Measurements from ENCODE around the gene ORC6.

The ORC6 gene

DNA sequence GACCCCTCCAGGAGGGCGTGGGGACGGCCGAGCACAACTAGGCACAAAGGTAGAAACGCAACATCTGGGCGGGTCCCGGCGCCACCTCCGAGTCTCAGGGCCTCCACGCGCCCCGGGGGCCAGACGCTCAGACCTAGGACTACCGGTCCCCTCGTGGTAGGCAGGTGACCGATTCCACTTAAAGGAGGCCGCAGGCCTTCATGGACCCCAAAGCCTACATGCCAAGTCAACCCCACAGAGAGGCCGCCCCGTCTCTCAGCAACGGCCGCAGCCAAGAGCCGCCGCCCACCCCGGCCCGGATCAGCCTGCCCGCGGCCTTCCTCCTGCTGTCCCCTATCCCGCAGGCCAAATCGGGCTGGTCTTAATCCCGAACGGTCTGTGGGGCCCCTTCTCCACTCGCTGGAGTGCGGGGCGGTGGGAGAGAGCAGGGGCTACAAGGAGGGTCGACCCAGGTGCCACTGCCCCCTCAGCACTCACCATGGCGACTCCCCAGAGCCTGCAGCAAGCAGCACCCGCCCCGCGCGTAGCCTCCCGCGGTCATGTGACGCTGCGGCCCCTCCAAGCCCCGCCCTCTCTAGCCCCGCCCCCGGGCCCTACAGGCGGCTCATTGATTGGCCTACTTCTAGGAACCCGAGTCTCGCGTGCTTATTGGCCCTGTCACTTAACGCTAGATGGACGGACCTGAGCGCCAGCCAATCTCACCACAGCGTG is 650 bp upstream of the ORC6 start, which contains the start of gene VPS35:
TSS of gene VPS35 (minus strand) at position 525 of the 711 bp plus-strand sequence. CDS start at position 480, 45 bp downstream.
- H3K4me1 Mint-ChIP-seq: peaks cover 37% of the 10 kb centered on the region
- no peaks in the 10 kb centered on the region for H3K36me3 Mint-ChIP-seq
- ATAC-seq (ENCODE audit: low read depth) (peak; percentile 81), DNase-seq (ENCODE audit: low spot score in 2 of 2) (peak in 1 of 2 donors; percentile 99)
- H3K27me3 Mint-ChIP-seq: no peaks in the 10 kb centered on the region
- H3K4me3 Mint-ChIP-seq: no peak within 1 kb of the TSS
- H3K9me3 Mint-ChIP-seq: no peaks in the 10 kb centered on the region
- no peak within 1 kb of the TSS for H3K27ac Mint-ChIP-seq

DNA sequence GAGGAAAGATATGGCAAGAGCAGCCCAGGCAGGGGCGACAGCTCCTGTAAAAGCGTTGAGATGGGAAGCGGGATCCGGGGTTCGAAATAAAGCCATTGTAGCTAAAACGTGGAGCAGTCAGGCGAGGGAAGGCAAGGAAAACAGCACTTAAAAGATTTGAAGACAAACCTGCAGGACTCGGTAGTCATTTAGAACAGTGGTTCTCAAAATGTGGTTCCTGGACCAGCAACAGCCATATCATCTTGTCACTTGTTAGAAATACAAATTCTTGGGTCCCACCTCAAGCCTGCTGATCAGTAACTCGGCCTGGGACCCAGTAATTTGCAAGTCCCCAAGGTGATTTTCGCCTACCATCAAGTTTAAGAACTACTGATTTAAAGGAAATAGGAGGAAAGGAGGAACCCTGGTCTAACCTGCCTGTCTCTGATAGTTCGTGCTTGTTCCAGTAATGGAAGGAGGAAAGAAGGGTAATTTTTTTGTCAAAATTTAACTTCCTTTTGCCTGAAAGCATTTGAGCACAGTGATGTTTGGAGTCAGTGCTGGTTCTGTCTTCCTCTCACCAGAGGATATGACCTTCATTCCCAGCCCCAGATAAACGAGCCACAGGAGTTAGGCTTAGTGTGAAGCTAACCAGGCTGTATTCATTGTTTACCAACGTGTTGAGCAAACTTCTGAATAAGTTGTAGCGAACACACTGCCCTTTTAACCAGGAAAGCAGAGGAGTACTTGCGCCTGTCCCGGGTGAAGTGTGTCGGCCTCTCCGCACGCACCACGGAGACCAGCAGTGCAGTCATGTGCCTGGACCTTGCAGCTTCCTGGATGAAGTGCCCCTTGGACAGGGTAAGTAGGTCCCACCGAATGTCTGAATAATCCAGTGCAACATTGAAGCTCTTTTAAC is 1.1 kb downstream of the ORC6 start:
- no peaks in the 10 kb centered on the region for H3K27me3 Mint-ChIP-seq
- no peak for DNase-seq (ENCODE audit: low spot score in 2 of 2)
- ATAC-seq (ENCODE audit: low read depth): no peak
- H3K36me3 Mint-ChIP-seq: peaks cover 3% of the 10 kb centered on the region
- H3K9me3 Mint-ChIP-seq: no peaks in the 10 kb centered on the region
- no peak overlapping the region for H3K27ac Mint-ChIP-seq
- no peak overlapping the region for H3K4me3 Mint-ChIP-seq
- peaks cover 28% of the 10 kb centered on the region for H3K4me1 Mint-ChIP-seq

DNA sequence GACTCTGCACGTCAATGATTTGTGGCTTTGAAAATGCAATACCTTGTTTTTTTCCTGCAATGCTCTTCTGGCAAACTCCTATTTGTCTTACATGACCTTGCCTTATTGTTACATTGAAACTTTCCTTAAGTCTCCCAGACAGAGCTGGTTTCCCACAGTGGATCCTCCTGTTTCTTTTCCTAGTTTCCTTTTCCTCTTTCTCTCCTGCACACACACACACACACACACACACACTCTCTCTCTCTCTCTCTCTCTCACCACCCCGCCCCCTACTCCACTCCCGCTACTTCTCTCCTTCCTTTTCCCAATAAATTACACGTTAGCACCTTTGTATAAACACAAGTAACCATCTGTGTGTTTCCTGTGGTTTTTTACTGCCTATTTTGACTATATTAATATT is 2.3 kb downstream of the ORC6 start:
- Mint-ChIP-seq H3K27me3 (no peaks in the 10 kb centered on the region), H3K36me3 (peaks cover 6% of the 10 kb centered on the region), H3K9me3 (no peaks in the 10 kb centered on the region), H3K4me3 (peak overlapping the region; percentile 73), H3K27ac (peak overlapping the region; percentile 63), H3K4me1 (peaks cover 24% of the 10 kb centered on the region)
- DNase-seq (ENCODE audit: low spot score in 2 of 2) (no peak), ATAC-seq (ENCODE audit: low read depth) (no peak)

DNA sequence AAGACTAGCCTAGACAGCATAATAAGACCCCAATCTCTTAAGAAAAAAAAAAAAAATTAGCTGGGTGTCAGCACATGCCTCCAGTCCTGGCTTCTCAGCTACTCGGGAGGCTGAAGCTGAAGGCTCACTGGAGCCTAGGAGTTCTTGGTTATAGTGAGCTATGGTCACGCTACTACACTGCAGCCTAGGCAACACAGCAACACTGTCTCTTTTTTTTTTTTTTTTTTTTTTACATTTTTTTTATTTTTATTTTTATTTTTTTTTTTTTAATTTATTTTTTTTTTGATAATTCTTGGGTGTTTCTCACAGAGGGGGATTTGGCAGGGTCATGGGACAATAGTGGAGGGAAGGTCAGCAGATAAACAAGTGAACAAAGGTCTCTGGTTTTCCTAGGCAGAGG is 4.1 kb downstream of the ORC6 start:
- Mint-ChIP-seq H3K4me3 (no peak overlapping the region), H3K27ac (no peak overlapping the region), H3K4me1 (peaks cover 13% of the 10 kb centered on the region), H3K36me3 (peaks cover 6% of the 10 kb centered on the region), H3K9me3 (no peaks in the 10 kb centered on the region), H3K27me3 (no peaks in the 10 kb centered on the region)
- no peak for ATAC-seq (ENCODE audit: low read depth)
- DNase-seq (ENCODE audit: low spot score in 2 of 2): no peak

DNA sequence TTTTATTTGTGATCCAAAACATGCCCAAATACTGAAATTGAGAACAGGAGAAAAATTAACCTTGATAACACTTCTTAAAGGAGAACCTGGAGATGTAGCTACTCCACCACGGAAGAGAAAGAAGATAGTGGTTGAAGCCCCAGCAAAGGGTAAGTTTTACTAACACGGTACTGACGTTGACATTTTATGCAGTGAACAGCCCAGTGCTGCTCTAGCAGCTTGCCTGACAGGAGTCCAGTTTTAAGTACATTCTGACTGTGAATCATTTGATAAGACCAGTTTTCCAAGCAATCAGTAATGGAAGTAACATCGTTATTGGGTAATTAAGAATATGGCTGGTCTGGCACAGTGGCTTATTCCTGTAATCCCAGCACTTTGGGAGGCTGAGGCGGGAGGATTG is 6.5 kb downstream of the ORC6 start:
- Mint-ChIP-seq H3K4me1 (peaks cover 10% of the 10 kb centered on the region), H3K4me3 (no peak overlapping the region), H3K27ac (no peak overlapping the region), H3K9me3 (no peaks in the 10 kb centered on the region), H3K36me3 (peaks cover 6% of the 10 kb centered on the region), H3K27me3 (no peaks in the 10 kb centered on the region)
- ATAC-seq (ENCODE audit: low read depth): no peak
- DNase-seq (ENCODE audit: low spot score in 2 of 2): no peak

DNA sequence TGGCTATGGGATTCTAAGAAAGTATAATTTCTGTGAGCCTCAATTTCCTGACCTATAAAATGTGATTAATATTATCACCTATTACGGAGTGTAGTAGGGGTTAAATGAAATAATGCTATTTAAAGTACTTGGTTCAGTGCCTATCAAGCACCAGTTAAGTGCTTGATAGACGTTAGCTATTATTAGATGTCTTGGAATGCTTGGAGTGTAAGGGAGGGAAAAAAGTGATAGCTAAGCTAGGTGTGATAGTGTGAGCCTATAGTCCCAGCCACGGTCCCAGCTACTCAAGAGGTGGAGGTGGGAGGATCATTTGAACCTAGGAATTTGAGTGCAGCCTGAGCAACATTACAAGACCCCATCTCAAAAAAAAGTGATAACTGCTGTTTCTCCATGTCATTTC is 7.5 kb downstream of the ORC6 start:
- no peaks in the 10 kb centered on the region for H3K9me3 Mint-ChIP-seq
- no peak overlapping the region for H3K4me3 Mint-ChIP-seq
- ATAC-seq (ENCODE audit: low read depth): no peak
- peaks cover 6% of the 10 kb centered on the region for H3K36me3 Mint-ChIP-seq
- no peak for DNase-seq (ENCODE audit: low spot score in 2 of 2)
- H3K4me1 Mint-ChIP-seq: peaks cover under 1% of the 10 kb centered on the region
- no peaks in the 10 kb centered on the region for H3K27me3 Mint-ChIP-seq
- H3K27ac Mint-ChIP-seq: no peak overlapping the region

DNA sequence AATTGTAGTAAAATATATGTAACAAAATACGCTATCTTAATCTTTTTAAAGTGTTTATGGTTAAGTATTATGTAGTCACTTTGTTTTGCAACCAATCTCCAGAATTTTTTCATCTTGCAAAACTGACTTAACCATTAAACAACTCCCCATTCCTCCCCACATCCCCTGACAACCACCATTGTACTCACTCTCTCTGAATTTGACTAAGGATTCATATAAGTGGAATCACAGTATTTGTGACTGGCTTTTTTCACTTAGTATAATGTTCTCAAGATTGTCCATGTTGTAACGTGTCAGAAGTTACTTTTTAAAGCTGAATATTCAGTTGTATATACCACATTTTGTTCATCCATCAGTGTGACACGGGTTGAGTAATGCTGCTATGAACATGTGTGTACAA is 10.6 kb downstream of the ORC6 start:
- Mint-ChIP-seq H3K4me1 (no peaks in the 10 kb centered on the region), H3K9me3 (no peaks in the 10 kb centered on the region), H3K27me3 (no peaks in the 10 kb centered on the region), H3K36me3 (peaks cover 3% of the 10 kb centered on the region), H3K4me3 (no peak overlapping the region), H3K27ac (no peak overlapping the region)
- DNase-seq (ENCODE audit: low spot score in 2 of 2) (no peak), ATAC-seq (ENCODE audit: low read depth) (no peak)

DNA sequence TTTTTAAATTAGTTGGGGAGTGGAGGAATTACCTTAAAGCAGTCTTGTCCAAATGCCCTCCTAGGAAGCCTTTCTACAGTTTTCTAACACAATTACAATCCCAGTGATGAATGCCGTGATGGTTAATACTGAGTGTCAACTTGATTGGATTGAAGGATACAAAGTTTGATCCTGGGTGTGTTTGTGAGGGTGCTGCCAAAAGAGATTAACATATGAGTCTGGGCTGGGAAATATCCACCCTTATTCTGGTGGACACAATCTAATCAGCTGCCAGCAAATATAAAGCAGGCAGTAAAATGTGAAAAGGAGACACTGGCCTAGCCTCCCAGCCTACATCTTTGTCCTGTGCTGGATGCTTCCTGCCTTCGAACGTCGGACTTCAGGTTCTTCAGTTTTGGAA is 12.2 kb downstream of the ORC6 start:
- Mint-ChIP-seq H3K27me3 (no peaks in the 10 kb centered on the region), H3K9me3 (no peaks in the 10 kb centered on the region), H3K27ac (no peak overlapping the region), H3K4me1 (no peaks in the 10 kb centered on the region), H3K36me3 (no peaks in the 10 kb centered on the region), H3K4me3 (no peak overlapping the region)
- DNase-seq (ENCODE audit: low spot score in 2 of 2): no peak
- no peak for ATAC-seq (ENCODE audit: low read depth)

- no peak overlapping the region for H3K4me3 Mint-ChIP-seq
- no peaks in the 10 kb centered on the region for H3K27me3 Mint-ChIP-seq
- H3K36me3 Mint-ChIP-seq: no peaks in the 10 kb centered on the region
- H3K9me3 Mint-ChIP-seq: no peaks in the 10 kb centered on the region
- ATAC-seq (ENCODE audit: low read depth) (no peak), DNase-seq (ENCODE audit: low spot score in 2 of 2) (no peak)
- no peaks in the 10 kb centered on the region for H3K4me1 Mint-ChIP-seq
- no peak overlapping the region for H3K27ac Mint-ChIP-seq
These were observed 12.6 kb downstream of the ORC6 start for GRCh38 chr16:46702030-46702429.

DNA sequence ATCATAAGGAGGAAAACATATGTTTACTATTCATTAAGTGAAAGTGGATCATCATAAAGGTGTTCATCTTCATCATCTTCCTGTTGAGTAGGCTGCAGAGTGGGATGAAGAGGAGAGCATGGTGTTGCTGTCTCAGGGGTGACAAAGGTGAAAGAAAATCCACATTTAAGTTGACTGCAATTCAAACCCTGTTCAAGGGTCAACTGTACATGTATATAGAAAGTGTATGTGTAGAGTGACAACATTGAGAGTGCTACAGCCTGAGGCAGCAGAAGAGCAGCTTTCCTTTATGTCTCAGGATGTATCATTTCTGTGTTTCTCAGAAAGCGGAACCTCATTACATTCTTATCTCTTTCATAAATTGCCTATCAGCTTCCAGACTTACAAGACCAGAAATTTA is 17.2 kb downstream of the ORC6 start:
- DNase-seq (ENCODE audit: low spot score in 2 of 2) (no peak), ATAC-seq (ENCODE audit: low read depth) (no peak)
- Mint-ChIP-seq H3K27me3 (no peaks in the 10 kb centered on the region), H3K36me3 (no peaks in the 10 kb centered on the region), H3K9me3 (no peaks in the 10 kb centered on the region), H3K4me3 (no peak overlapping the region), H3K4me1 (no peaks in the 10 kb centered on the region), H3K27ac (peak overlapping the region; percentile 69)

DNA sequence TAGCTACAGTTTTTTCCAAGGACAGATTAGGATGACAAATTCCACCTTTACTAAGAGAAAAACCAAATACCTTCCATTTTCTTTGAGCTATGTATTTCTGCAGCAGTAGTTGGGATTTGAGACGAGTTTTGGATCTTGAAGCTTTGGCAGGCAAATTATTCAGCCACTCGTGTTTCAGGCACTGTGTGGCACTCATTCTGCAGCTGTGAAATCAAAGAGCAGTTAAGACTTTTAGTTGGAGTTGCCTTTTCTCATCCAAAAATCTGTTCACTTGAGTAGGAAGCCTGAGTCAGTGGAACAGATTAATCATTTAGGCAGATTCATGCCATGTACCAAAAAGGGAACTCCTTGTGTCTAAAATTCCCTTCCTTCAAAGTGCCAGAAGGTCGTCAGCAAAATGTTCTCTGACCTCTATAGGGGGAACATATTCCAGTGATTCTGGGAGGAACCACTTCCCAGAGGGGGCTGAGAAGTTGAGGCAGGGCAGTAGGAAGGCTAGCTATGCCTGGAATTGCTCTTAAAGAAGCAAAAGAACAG is 20.1 kb downstream of the ORC6 start:
- no peak for DNase-seq (ENCODE audit: low spot score in 2 of 2)
- no peaks in the 10 kb centered on the region for H3K9me3 Mint-ChIP-seq

DNA sequence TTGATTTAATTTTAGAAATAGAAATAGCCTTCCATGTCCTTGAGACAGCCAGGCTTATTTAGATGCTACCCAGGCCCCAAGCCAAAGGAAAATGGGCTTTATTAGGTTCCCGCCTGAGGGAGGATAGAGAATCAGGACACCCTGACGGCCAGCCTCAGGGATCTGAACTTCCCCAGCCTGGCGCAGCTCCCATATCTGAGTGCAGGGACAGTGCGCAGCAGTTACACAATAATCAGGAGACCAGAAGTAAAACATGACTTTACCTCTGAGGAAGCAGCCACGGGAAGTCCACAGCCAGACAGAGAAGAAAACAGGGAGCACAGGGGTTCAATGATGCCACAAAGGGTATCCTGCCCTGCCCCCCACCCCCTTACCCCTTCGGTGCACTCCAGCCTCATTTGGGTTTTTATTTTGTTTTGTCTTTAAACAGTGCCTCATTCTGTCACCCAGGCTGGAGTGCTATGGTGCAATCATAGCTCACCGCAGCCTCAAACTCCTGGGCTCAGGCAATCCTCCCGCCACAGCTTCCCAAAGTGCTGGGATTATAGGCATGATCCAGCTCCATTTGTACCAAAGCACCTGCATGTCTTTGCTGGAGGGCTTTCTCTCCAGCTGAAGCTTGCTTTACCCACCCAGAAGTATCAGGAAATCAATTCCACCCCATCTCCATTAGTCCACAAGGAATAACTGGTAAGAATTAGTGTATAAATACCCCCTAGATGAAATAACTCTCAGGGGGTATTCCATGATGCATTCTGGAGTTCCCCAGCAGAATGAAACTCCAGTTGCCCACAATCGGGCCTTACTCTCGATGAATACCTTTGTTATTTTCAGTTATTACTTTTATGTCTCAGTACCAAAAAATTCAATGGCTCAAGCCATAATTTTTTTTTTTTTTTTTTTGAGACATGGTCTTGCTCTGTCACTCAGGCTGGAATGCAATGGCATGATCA is 21.9 kb downstream of the ORC6 start:
- peaks cover 13% of the 10 kb centered on the region for H3K4me1 Mint-ChIP-seq
- H3K27ac Mint-ChIP-seq: no peak overlapping the region
- DNase-seq (ENCODE audit: low spot score in 2 of 2) (no peak), ATAC-seq (ENCODE audit: low read depth) (no peak)
- H3K27me3 Mint-ChIP-seq: no peaks in the 10 kb centered on the region
- no peaks in the 10 kb centered on the region for H3K9me3 Mint-ChIP-seq
- no peaks in the 10 kb centered on the region for H3K36me3 Mint-ChIP-seq
- H3K4me3 Mint-ChIP-seq: no peak overlapping the region

More for the DNA sequence above, 20.1 kb downstream of the ORC6 start:
- no peaks in the 10 kb centered on the region for H3K27me3 Mint-ChIP-seq
- no peaks in the 10 kb centered on the region for H3K36me3 Mint-ChIP-seq
- H3K4me1 Mint-ChIP-seq: peaks cover 13% of the 10 kb centered on the region
- H3K27ac Mint-ChIP-seq: no peak overlapping the region
- H3K4me3 Mint-ChIP-seq: no peak overlapping the region
- ATAC-seq (ENCODE audit: low read depth): no peak

DNA sequence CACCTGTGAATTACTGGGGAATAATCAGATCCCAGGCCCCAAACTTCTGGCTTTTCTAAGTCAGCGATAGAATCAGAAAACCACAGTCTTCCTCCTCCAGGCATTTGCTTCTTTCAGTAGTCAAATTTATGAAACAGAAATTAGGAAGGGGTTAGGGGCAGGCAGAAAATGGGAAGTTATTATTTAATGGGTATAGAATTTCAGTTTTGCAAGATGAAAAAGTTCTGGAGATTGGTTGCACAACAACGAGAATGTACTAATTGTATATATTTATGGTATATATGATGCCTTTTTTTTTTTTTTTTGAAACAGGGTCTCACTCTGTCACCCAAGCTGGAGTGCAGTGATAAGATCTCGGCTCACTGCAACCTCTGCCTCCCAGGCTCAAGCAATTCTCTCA is 23.5 kb downstream of the ORC6 start:
- no peak overlapping the region for H3K27ac Mint-ChIP-seq
- peak; percentile 70 for ATAC-seq (ENCODE audit: low read depth)
- DNase-seq (ENCODE audit: low spot score in 2 of 2): no peak
- H3K9me3 Mint-ChIP-seq: no peaks in the 10 kb centered on the region
- H3K4me3 Mint-ChIP-seq: no peak overlapping the region
- H3K27me3 Mint-ChIP-seq: no peaks in the 10 kb centered on the region
- H3K36me3 Mint-ChIP-seq: no peaks in the 10 kb centered on the region
- peaks cover 13% of the 10 kb centered on the region for H3K4me1 Mint-ChIP-seq
